ENCODE measurements around the gene CIITA.
A peak's percentile ranks its signal among the peaks of the same experiment; 100 is the strongest.

The CIITA gene

DNA sequence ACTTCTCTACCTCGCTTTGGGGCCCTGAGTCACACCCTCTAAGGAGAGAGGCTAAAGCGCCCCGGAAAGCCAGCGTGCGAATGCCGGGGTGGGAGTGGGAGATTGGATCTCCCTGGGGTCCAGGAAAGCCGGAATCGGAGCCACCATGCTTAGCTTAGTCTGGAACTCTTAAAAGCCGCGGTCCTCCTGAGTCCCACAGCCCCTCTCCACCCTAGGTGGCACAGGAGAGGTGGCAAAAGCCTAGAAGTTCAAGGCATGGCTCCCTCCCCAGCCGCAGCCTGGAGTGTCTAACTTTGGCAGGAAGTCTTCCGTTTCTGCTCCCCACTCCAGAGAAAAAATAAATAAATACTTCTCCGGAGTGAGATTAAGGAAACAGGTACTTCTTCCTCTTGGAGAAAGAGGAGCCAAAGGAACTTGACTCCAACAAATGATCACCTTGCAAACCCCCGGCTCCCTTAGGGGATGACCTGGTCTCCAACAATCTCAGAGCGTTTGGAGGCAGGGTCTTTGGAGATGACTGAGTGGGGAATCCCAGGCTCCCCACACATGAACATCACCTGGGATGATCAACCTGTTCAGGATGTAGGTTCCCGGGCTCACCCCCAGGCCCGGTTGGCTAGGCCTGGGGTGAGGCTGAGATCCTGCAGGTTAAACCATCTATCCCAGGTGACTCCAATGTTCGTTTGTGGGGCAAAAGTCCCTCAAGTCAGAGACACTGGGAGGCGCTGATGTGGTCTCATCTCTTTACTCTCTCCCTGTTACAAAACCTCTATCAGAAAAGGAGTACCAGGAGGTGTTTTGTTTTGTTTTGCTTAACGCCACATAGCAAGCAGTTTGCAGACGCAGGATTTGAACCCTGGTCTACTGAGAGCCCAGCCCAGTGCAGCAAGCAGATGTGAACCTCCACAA lies 2.9 kb downstream of the CIITA start:
- DNase-seq, result no peak

DNA sequence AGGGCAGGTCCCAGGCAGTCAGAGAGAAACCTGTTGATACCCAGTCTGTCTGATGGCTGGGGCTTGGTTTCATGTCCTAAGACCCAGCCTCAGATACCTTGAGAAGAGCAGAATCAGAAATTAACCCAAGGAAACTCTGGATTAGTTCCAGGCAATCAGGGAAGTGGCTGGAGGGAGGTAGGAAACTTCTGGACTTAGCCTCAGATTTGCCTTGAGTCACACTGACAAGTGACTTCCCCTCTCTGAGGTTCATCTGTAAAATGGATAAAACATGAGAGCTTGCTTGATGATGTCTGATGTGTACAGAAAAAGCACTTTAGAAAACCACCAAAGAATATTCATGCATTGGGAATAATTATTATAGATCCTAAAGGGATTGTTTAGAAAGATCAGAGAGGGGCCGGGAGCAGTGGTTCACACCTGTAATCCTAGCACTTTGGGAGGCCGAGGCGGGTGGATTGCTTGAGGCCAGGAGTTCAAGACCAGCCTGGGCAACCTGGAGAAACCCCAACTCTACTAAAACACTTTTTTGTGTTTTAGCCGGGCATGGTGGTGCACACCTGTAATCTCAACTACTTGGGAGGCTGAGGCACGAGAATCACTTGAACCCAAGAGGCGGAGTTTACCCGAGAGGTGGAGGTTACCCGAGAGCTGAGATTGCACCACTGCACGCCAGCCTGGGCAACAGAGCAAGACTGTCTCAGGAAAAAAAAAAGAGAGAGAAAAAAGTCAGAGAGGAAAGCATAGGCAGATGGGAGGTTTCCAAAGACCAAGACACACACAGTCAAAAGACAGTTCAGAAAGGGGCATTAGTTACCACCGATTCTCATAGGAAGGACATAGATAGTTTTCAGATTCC lies 3.8 kb downstream of the CIITA start:
- no peak for DNase-seq

DNA sequence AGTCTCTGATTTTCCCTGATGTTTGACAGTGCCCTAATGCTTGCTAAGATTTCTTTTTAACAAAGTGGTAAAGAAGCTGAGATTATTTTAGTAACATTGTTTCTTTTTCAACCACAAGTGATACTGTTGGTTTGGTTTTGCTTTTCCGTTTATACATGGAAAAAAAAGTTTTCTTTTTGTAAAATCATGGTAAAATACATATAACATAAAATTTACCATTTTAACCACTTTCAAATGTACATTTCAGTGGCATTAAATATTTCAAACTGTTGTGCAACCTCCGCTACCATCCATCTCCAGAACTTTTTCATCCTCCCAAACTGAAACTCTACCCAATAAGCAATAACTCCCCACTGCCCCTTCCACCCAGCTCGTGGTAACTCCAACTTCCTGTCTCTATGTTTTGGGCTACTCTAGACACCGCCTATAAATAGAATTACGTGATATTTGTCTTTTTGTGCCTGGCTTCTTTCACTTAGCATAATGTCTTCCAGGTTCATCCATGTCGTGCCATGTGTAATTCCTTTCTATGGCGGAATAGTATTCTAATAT lies 4.6 kb downstream of the CIITA start:
- DNase-seq, result no peak

DNA sequence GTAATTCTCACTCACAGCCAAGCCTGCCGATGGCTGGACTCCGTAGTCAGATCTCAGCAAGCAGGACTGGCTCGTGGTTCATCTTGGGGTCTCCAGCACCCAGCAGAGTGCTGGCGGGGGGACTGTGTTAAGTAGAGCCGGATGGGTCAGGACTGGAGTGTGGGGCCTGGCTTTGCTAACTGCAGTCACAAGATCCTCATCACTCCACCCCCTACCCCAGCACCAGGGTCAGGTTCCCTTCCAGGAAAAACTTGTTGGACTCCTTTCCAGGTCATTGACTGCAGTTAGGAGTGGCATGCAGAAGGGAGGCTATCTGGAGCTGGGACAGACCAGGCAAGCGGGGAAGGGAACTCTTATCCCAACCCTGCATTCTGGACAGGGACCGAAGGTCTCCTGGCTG lies 6.0 kb downstream of the CIITA start:
- no peak for DNase-seq

DNA sequence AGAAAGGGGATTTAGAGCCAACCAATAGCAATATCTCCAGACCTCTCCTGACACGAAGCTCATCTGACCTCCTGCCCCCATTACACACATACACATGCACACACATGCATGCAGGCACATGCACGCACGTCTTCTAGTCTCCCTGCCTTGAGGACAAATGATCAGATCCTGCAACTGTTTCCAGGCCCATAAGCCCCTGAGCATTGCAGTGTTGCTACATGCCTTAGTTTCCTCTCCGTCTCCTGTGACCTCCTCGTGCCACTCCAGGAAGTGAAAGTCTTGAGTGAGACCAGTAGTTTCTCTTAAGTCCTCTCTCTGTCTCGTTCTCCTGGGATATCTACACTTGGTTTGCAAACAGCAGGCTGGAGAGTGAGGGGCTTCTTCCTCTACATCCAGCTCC lies 8.2 kb downstream of the CIITA start:
- no peak for DNase-seq

DNA sequence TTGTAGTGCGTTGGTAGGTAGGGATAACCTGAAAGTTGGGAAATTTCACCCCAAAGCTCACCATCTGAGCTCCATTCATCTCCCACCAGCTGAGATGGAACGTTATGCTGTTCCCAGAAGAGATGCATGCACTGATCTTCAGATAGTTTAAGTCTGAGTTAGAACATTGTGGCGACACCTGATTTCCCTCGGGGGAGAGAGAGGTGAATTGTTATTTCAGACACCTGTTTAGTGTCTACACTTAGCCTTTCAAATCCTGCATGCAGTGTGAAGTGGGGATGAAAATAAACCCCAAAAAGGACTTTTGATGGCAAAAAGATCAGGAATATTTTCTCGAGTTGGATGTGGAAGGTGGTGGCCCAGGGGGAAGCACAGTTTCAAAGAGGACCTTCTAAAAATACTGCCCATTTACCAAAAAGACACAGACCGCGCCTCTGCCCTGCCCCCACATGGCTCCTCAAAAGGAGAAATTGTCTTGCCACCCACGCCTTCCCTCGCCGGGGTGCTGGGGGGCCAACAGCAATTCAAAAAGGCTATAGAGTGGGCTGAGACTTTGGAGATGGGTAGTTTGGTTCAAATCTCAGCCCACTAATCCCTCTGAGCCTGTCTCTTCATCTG lies 11.4 kb downstream of the CIITA start:
- no peak for DNase-seq

DNA sequence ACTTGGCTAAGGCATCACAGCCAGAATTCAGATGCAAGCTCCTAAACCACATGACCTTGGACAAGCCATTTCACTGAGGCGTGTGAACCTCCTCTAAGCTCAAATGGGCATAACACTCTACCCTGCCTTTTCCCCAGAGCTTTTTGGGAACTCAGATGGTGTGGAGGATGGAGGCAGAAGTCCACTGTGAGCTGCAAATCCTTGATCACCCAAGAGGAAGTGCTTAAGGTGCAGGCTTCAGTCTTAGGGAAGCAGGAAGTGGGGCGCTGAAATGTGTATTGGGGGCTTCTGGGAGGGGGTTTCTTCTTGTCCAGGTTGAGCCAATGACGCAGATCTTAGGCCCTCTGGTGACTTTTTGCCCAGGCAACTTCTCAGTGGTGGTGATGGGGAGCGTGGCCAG lies 12.9 kb downstream of the CIITA start:
- DNase-seq, result no peak

DNA sequence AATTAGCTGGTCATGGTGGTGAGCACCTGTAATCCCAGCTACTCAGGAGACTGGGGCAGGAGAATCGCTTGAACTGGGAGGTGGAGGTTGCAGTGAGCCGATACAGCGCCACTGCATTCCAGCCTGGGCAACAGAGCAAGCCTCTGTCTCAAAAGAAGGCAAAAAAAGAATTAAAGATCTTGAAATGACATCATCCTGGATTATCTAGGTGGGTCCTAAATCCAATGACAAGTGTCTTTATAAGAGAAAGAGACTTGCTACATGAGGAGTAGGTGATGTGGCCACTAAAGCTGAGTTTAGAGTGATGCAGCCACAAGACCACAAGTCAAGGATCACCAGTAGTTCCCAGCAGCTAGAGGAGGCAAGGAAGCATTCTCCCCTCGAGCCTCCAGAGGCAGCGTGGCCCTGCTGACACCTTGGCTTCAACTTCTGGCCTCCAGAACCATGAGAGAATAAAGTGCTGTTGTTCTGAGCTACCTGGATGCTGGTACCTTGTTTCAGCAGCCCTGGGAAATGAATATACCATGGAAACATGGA lies 15.8 kb downstream of the CIITA start:
- DNase-seq, result no peak

DNA sequence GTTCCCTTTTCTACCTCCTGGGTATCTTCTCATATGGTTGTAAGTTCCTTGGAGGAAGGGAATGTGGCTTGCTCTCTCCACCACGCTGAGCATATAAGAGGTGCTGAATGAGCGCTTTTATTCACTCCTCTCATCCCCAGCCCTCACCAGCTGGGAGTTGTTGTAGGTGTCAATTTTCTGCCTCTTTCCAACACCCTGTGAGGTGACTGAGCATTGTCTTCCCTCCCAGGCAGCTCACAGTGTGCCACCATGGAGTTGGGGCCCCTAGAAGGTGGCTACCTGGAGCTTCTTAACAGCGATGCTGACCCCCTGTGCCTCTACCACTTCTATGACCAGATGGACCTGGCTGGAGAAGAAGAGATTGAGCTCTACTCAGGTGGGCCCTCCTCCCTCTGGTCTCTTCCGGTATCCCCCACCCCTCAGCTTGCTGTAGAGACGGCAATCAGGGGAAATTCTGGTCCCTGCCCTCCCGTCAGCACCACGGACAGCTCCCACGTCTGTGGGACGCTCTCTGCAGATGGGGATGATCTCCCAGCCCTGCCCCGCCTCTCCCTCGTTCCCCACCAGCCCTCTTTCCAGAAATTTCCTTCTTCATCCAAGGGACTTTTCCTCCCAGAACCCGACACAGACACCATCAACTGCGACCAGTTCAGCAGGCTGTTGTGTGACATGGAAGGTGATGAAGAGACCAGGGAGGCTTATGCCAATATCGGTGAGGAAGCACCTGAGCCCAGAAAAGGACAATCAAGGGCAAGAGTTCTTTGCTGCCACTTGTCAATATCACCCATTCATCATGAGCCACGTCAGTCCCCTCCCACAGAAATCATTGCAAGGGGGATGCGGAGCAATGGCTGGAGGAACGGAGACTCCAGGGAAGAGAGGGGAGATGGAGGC lies 18.3 kb downstream of the CIITA start:
- peak; percentile 48 for DNase-seq

DNA sequence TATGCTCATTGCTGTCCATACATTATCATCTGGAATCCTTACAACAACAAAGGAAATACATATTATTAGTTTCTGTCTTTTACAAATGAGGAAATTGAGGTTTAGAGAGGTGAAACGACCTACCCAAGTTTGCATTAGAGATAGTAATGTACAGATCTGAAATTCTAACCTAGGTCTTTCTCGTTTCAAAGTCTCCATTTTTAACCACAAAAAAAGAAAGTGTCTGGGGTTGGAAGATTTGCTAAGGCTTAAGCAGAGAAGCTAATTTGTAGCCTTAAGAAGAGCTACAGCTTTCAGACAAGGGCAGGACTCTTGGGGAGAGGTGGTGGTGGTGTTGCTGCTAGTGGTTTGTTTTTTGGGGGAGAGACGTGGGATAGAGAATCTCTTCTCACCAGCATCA lies 19.2 kb downstream of the CIITA start:
- no peak for DNase-seq

DNA sequence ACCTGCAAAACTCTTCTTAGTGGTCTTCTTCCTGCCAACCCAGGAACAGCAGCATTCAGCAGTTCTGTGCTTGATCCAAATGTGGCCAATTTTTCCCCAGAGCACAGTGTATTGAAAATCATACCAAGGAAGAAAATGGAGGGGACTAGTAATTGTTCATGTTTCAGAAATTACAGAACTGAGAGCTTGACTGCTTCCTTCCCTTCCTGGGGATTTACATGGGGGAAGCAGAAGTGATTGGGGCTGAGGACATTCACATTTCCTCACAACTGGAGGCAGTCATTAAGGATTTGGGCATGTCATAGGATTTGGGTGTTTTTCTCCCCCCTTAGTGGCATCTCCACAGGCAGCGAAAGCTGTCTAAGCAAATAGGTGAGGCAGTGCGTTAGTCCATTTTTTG lies 19.7 kb downstream of the CIITA start:
- no peak for DNase-seq

DNA sequence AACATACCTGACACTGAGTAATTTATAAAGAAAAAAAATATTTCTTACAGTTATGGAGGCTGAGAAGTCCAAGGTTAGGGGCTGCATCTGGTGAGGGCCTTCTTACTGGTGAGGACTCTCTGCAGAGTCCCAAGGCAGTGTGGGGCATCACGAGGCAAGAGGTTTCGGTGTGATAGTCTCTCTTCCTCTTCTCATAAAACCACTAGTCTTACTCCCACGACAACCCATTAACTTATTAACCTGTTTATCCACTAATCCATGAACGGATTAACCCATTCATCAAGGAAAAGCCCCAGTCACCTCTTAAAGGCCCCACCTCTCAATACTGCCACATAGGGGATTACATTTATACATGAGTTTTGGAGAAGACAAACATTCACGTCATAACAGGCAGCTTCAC lies 20.1 kb downstream of the CIITA start:
- DNase-seq, result no peak

DNA sequence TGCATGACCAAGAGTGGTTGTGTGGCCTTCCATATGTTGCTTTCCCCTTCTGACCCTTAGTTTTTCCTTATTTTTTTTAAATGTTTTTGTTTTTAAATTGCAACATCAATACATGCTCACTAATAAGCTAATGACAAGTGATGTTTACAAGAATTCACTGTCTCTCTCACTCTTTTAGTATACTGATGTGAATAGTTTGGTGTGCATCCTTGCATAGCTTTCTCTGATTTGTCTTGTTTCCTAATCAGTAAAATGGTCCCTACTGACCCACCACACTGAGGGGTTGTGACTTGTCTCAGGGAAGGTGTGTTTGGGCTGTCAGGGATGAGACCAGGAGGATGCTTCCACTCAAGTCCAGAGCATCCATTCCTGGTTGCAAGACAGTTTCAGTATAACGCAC lies 26.0 kb downstream of the CIITA start:
- no peak for DNase-seq

DNA sequence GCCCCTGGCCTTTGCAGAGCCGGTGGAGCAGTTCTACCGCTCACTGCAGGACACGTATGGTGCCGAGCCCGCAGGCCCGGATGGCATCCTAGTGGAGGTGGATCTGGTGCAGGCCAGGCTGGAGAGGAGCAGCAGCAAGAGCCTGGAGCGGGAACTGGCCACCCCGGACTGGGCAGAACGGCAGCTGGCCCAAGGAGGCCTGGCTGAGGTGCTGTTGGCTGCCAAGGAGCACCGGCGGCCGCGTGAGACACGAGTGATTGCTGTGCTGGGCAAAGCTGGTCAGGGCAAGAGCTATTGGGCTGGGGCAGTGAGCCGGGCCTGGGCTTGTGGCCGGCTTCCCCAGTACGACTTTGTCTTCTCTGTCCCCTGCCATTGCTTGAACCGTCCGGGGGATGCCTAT lies 29.5 kb downstream of the CIITA start:
- DNase-seq, result no peak

DNA sequence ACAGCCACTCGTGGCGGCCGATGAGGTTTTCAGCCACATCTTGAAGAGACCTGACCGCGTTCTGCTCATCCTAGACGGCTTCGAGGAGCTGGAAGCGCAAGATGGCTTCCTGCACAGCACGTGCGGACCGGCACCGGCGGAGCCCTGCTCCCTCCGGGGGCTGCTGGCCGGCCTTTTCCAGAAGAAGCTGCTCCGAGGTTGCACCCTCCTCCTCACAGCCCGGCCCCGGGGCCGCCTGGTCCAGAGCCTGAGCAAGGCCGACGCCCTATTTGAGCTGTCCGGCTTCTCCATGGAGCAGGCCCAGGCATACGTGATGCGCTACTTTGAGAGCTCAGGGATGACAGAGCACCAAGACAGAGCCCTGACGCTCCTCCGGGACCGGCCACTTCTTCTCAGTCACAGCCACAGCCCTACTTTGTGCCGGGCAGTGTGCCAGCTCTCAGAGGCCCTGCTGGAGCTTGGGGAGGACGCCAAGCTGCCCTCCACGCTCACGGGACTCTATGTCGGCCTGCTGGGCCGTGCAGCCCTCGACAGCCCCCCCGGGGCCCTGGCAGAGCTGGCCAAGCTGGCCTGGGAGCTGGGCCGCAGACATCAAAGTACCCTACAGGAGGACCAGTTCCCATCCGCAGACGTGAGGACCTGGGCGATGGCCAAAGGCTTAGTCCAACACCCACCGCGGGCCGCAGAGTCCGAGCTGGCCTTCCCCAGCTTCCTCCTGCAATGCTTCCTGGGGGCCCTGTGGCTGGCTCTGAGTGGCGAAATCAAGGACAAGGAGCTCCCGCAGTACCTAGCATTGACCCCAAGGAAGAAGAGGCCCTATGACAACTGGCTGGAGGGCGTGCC lies 30.1 kb downstream of the CIITA start:
- DNase-seq, result no peak

DNA sequence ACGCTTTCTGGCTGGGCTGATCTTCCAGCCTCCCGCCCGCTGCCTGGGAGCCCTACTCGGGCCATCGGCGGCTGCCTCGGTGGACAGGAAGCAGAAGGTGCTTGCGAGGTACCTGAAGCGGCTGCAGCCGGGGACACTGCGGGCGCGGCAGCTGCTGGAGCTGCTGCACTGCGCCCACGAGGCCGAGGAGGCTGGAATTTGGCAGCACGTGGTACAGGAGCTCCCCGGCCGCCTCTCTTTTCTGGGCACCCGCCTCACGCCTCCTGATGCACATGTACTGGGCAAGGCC lies 30.7 kb downstream of the CIITA start:
- no peak for DNase-seq

DNA sequence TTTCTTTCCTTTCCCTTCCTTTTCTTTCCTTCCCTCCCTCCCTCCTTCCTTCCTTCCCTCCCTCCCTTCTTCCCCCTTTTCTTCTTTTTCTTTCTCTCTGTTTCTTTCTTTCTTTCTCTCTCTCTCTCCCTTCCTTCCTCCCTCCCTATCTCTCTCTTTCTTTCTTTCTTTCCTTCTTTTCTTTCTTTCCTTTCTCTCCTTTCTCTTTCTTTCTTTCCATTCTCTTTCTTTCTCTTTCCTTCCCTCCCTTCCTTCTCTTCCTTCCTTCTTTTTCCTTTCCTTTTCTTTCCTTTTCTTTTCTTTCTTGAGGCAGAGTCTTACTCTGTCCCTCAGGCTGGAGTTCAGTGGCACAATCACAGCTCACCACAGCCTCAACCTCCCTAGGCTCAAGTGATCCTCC lies 34.3 kb downstream of the CIITA start:
- no peak for DNase-seq

DNA sequence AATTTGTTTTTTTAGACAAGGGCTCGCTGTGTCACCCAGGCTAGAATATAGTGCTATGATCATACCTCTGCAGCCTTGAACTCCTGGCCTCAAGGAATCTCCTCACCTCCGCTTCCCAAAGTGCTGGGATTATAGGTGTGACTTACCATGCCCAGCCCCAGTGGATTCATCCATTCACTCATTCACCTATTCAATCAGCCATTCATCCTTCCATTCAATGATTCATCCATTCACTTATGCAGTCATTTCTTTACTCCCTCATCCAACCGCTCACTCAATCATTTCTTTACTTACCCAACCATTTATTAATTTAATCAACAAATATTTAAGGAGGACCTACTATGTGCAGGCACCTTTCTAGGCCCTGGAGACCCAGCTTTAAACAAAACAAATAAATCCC lies 39.5 kb downstream of the CIITA start:
- no peak for DNase-seq

DNA sequence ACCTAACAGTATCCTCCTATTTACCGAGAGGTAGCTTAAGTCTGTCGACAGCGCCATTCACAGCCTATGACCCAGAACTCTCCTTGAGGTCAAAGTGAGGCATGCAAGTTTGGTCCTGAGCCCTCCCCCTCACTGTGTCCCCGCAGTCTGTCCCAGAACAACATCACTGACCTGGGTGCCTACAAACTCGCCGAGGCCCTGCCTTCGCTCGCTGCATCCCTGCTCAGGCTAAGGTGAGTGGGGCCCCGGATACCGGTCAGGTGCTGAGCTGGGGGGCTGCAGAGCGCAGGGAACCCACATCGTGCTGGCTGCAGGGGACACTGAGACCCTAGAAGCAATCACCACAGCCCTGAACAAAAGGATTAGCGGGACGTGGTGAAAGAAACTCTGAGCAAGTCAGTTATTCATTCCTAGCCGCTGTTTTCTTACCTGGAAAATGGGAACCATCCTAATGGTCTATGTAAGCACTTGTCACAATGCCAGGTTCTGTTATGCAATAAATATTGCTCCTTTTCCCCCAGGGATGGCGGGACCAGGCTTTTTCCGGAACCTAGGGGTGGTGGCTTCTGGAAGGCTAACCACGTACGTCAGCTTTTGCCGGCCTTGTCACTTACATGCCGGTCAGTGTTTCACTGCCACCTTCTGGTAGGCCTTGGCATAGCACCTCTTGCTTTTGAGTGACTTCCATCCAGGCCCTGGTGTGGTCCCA lies 41.4 kb downstream of the CIITA start:
- peak; percentile 86 for DNase-seq

DNA sequence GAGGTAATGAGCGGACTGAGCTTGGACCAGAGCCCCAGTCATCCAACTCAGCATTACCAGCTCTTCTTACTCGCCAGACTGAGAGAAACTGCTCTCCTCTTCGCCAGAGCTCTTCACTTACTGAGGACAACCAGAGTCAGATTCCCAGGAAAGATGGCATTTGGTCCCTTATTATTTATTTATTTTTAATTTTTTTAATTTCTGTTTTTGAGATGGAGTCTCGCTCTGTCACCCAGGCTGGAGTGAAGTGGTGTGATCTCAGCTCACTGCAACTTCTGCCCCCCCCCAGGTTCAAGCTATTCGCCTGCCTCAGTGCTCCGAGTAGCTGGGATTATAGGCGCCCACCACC lies 42.0 kb downstream of the CIITA start:
- no peak for DNase-seq
